H9 (cell line): ENCODE measurements around the gene CHCHD10. TPM values are rescaled to one million over a fixed set of nuclear protein-coding genes. Genes with fewer than 3 reads are reported as not detected.
A peak's percentile ranks its signal among the peaks of the same experiment; 100 is the strongest.

Experiments
- DNase-seq: peaks from one replicate; pipeline ENCODE4 v3.0.0-alpha.2; 2017
- H2AFZ ChIP-seq: one replicate; pipeline ENCODE4 v1.6.1; 2013; ENCODE audit warnings: mild to moderate bottlenecking, low read length, control low read depth, moderate library complexity
- H2AK5ac ChIP-seq: 2 replicates; pipeline ENCODE4 v1.6.1; 2013; ENCODE audit warnings: low read length, control low read depth, mixed read lengths; ENCODE audit not compliant: insufficient read length
- H2BK120ac ChIP-seq: one replicate; pipeline ENCODE4 v1.6.1; 2013; ENCODE audit warnings: low read depth, mild to moderate bottlenecking, low read length, control low read depth, inconsistent platforms; ENCODE audit not compliant: poor library complexity, severe bottlenecking
- H2BK12ac ChIP-seq: 2 replicates; pipeline ENCODE4 v1.6.1; 2013; ENCODE audit warnings: low read length, control low read depth, mixed read lengths, low read depth; ENCODE audit not compliant: insufficient read length
- H2BK15ac ChIP-seq: 2 replicates; pipeline ENCODE4 v1.6.1; 2013; ENCODE audit warnings: low read depth, low read length, control low read depth
- H2BK20ac ChIP-seq: one replicate; pipeline ENCODE4 v1.6.1; 2013; ENCODE audit warnings: low read depth, mild to moderate bottlenecking, low read length, control low read depth, inconsistent platforms; ENCODE audit not compliant: poor library complexity, severe bottlenecking
- H2BK5ac ChIP-seq: 2 replicates; pipeline ENCODE4 v1.6.1; 2013; ENCODE audit warnings: low read length, control low read depth, mixed read lengths; ENCODE audit not compliant: insufficient read length
- H3K14ac ChIP-seq: 2 replicates; pipeline ENCODE4 v1.6.1; 2013; ENCODE audit warnings: low read length, control low read depth; ENCODE audit not compliant: insufficient read depth
- H3K18ac ChIP-seq: 2 replicates; pipeline ENCODE4 v1.6.1; 2013; ENCODE audit warnings: low read depth, mild to moderate bottlenecking, mixed read lengths, low read length, control low read depth; ENCODE audit not compliant: insufficient read length
- H3K23ac ChIP-seq: 2 replicates; pipeline ENCODE4 v1.6.1; 2013; ENCODE audit warnings: low read length, control low read depth, mixed read lengths, low read depth; ENCODE audit not compliant: insufficient read length
- H3K23me2 ChIP-seq: 2 replicates; pipeline ENCODE4 v1.6.1; 2013; ENCODE audit warnings: low read depth, mild to moderate bottlenecking, mixed read lengths, low read length, control low read depth; ENCODE audit not compliant: insufficient read length, poor library complexity, severe bottlenecking
- H3K27ac ChIP-seq: 2 replicates; pipeline ENCODE4 v1.5.1; 2013; ENCODE audit warnings: low read length, control low read depth, mixed read lengths, low read depth; ENCODE audit not compliant: insufficient read length
- H3K27me3 ChIP-seq: 2 replicates; pipeline ENCODE4 v1.6.1; 2013; ENCODE audit warnings: low read length, control low read depth, inconsistent platforms; ENCODE audit not compliant: insufficient read depth
- H3K4ac ChIP-seq: 2 replicates; pipeline ENCODE4 v1.6.1; 2013; ENCODE audit warnings: low read depth, mild to moderate bottlenecking, control low read depth, inconsistent platforms, low read length, moderate library complexity
- H3K4me1 ChIP-seq: 2 replicates; pipeline ENCODE4 v1.6.1; 2013; ENCODE audit warnings: low read length, control low read depth, inconsistent platforms; ENCODE audit not compliant: insufficient read depth
- H3K4me2 ChIP-seq: 2 replicates; pipeline ENCODE4 v1.6.1; 2013; ENCODE audit warnings: low read length, control low read depth, mixed read lengths; ENCODE audit not compliant: insufficient read length, insufficient read depth
- H3K56ac ChIP-seq: 2 replicates; pipeline ENCODE4 v1.6.1; 2013; ENCODE audit warnings: low read depth, mild to moderate bottlenecking, mixed read lengths, low read length, control low read depth; ENCODE audit not compliant: insufficient read length
- H3K79me1 ChIP-seq: 2 replicates; pipeline ENCODE4 v1.6.1; 2013; ENCODE audit warnings: low read depth, mild to moderate bottlenecking, moderate library complexity, low read length, control low read depth, inconsistent platforms; ENCODE audit not compliant: insufficient read depth, poor library complexity, severe bottlenecking
- H3K79me2 ChIP-seq: 2 replicates; pipeline ENCODE4 v1.6.1; 2013; ENCODE audit warnings: low read length, control low read depth, inconsistent platforms; ENCODE audit not compliant: insufficient read depth
- H3K9ac ChIP-seq: 2 replicates; pipeline ENCODE4 v1.6.1; 2013; ENCODE audit warnings: low read length, control low read depth, mixed read lengths; ENCODE audit not compliant: insufficient read length; ENCODE audit errors: extremely low read depth
- H3K9me3 ChIP-seq: one replicate; pipeline ENCODE4 v1.6.1; 2013; ENCODE audit warnings: low read depth, low read length, inconsistent platforms; ENCODE audit not compliant: control insufficient read depth
- H3T11ph ChIP-seq: one replicate; pipeline ENCODE4 v1.6.1; 2013; ENCODE audit warnings: mild to moderate bottlenecking, low read length, control low read depth, inconsistent platforms
- H4K20me1 ChIP-seq: one replicate; pipeline ENCODE4 v1.6.1; 2013; ENCODE audit not compliant: control insufficient read depth, insufficient read length, insufficient read depth
- H4K5ac ChIP-seq: 2 replicates; pipeline ENCODE4 v1.6.1; 2013; ENCODE audit warnings: low read depth, mild to moderate bottlenecking, mixed read lengths, low read length, control low read depth; ENCODE audit not compliant: insufficient read length
- H4K8ac ChIP-seq: replicated peaks from 2 replicates; pipeline ENCODE4 v1.6.1; 2013; ENCODE audit warnings: low read length, control low read depth, mixed read lengths, low read depth; ENCODE audit not compliant: insufficient read length
- H4K91ac ChIP-seq: 2 replicates; pipeline ENCODE4 v1.6.1; 2013; ENCODE audit warnings: low read depth, mild to moderate bottlenecking, moderate library complexity, mixed read lengths, low read length, control low read depth; ENCODE audit not compliant: insufficient read length
- H3K27ac Mint-ChIP-seq, 3 experiments: 2 replicates in 2 of 3; 3 replicates in 1 of 3; pipeline ENCODE4 v1.8.0; 2020 to 2021; ENCODE audit warnings: mixed read lengths in 3 of 3, mild to moderate bottlenecking in 1 of 3, moderate library complexity in 1 of 3
- H3K27me3 Mint-ChIP-seq: 2 replicates; pipeline ENCODE4 v1.8.0; 2021; ENCODE audit warnings: low read depth, mild to moderate bottlenecking, moderate library complexity, mixed read lengths
- H3K36me3 Mint-ChIP-seq, 3 experiments: 2 replicates in 2 of 3; 3 replicates in 1 of 3; pipeline ENCODE4 v1.8.0; 2020 to 2021; ENCODE audit warnings: low read depth in 3 of 3, mixed read lengths in 3 of 3; ENCODE audit not compliant: insufficient read depth in 1 of 3
- H3K4me1 Mint-ChIP-seq, 2 experiments: 2 replicates each; pipeline ENCODE4 v1.8.0; 2020; ENCODE audit warnings: mixed read lengths in 2 of 2
- H3K4me3 Mint-ChIP-seq, 2 experiments: 2 replicates in 1 of 2; 3 replicates in 1 of 2; pipeline ENCODE4 v1.8.0; 2020 to 2021; ENCODE audit warnings: mild to moderate bottlenecking in 2 of 2, mixed read lengths in 2 of 2, moderate library complexity in 1 of 2
- H3K9me3 Mint-ChIP-seq, 2 experiments: 2 replicates in 1 of 2; 3 replicates in 1 of 2; pipeline ENCODE4 v1.8.0; 2020; ENCODE audit warnings: mild to moderate bottlenecking in 2 of 2, mixed read lengths in 2 of 2, moderate library complexity in 1 of 2
- WGBS: extraction: QIAGEN DNeasy Blood & Tissue Kit; methylation state at CpG from one replicate; pipeline ENCODE4 v1.1.7; 2013; ENCODE audit warnings: missing lambda C conversion rate, low lambda C conversion rate, mixed read lengths; ENCODE audit not compliant: insufficient read length; ENCODE audit errors: extremely low coverage; 5-methylcytosine and 5-hydroxymethylcytosine counted together
- total RNA-seq: library from RNA; stranded (reverse); gene quantifications from 2 replicates; pipeline ENCODE4 v1.2.1, GENCODE V29; 2021
- TF ChIP-seq, protein P1 (sequence below): fragments of 200-600 bp; sonication (generic); conservative IDR thresholded peaks from 3 replicates; pipeline ENCODE4 v1.8.0; 2021; ENCODE audit warnings: antibody characterized with exemption, mild to moderate bottlenecking

The CHCHD10 gene
- total RNA-seq, 1 experiment from 2014 or later: 53.7 TPM

DNA sequence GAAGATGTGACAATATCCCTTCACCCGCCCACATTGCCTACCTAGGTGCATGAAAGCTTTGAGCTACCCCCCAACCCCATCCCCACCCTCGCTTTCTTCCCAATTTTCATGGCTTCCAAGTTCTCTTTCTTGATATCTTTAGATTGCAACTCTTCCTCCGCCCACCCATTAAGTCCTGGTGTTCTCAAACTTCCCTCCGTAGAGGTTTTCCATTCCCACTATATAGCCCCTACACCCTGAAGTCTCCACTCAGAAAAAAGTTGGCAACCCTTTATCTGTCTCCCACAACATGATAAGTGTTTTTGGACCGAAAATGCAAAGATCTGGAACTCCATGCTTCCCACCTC, 17.4 kb downstream of the CHCHD10 start:
- Histone ChIP-seq H4K20me1 (no peaks in the 10 kb centered on the region), H3K23me2 (peaks cover 8% of the 10 kb centered on the region), H3K27me3 (no peaks in the 10 kb centered on the region), H3K18ac (no peak overlapping the region), H2AK5ac (no peak overlapping the region), H2BK120ac (no peak overlapping the region), H3K9ac (no peak overlapping the region), H3K23ac (no peak overlapping the region), H3K14ac (no peak overlapping the region), H4K91ac (no peak overlapping the region), H3K79me1 (no peaks in the 10 kb centered on the region), H3K9me3 (no peaks in the 10 kb centered on the region), H2BK5ac (no peak overlapping the region), H3K4me1 (no peaks in the 10 kb centered on the region; the same call in 1 of the 2 replicates), H4K5ac (no peak overlapping the region), H3K56ac (no peak overlapping the region), H2BK15ac (no peak overlapping the region), H3K4me2 (peak overlapping the region; percentile 59), H3T11ph (no peak overlapping the region), H2BK20ac (no peak overlapping the region), H3K27ac (no peak overlapping the region), H2BK12ac (no peak overlapping the region), H3K4ac (no peak overlapping the region), H4K8ac (no peak overlapping the region), H3K79me2 (no peaks in the 10 kb centered on the region), H2AFZ (no peak overlapping the region)
- H3K9me3 Mint-ChIP-seq: no peaks in the 10 kb centered on the region; a peak in 1 of 5 replicates
- WGBS: no CpG with 5 or more reads among the region's 5 CpGs
- H3K36me3 Mint-ChIP-seq: peaks cover 0 to 3% (median under 1%) of the 10 kb centered on the region in 3 experiments; a peak in 3 of 7 replicates
- DNase-seq: no peak
- H3K27me3 Mint-ChIP-seq: peaks cover 4% of the 10 kb centered on the region
- peaks cover 13 to 37% of the 10 kb centered on the region in 2 experiments for H3K4me1 Mint-ChIP-seq
- peak overlapping the region; percentile 73 to 88 for H3K4me3 Mint-ChIP-seq
- TF ChIP-seq, protein P1, sequence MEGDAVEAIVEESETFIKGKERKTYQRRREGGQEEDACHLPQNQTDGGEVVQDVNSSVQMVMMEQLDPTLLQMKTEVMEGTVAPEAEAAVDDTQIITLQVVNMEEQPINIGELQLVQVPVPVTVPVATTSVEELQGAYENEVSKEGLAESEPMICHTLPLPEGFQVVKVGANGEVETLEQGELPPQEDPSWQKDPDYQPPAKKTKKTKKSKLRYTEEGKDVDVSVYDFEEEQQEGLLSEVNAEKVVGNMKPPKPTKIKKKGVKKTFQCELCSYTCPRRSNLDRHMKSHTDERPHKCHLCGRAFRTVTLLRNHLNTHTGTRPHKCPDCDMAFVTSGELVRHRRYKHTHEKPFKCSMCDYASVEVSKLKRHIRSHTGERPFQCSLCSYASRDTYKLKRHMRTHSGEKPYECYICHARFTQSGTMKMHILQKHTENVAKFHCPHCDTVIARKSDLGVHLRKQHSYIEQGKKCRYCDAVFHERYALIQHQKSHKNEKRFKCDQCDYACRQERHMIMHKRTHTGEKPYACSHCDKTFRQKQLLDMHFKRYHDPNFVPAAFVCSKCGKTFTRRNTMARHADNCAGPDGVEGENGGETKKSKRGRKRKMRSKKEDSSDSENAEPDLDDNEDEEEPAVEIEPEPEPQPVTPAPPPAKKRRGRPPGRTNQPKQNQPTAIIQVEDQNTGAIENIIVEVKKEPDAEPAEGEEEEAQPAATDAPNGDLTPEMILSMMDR: no peak
- H3K27ac Mint-ChIP-seq: peak overlapping the region; percentile 18 to 87 (median 47); a peak in 4 of 7 replicates
